Iris pigment epithelial cell (primary cell): ENCODE measurements around the gene LPAR5.

ENCODE experiments used
- DNase-seq: peaks from one replicate; pipeline ENCODE4 v3.0.0-alpha.2; 2011; ENCODE audit warnings: low read depth

LPAR5 gene

DNA sequence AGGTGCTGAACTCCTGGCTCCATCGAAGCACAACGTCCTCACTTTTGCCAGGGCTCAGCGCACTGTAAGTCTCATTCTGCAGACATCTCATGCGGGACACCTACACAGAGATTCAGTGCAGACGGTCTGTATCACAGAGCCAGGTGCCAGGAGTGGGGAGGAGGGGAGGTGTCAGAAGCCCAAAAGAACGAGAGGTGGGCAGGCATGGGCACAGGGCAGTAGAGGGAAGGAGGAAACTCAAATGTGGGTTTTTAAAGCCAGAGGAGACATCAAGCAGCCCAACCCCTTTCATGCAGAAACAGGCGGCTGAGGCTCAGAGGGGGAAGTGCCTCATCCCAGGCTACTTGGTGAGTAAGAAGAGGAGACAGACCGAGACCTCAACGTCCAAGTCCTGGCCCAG, 2.5 kb upstream of the LPAR5 start:
- no peak for DNase-seq

DNA sequence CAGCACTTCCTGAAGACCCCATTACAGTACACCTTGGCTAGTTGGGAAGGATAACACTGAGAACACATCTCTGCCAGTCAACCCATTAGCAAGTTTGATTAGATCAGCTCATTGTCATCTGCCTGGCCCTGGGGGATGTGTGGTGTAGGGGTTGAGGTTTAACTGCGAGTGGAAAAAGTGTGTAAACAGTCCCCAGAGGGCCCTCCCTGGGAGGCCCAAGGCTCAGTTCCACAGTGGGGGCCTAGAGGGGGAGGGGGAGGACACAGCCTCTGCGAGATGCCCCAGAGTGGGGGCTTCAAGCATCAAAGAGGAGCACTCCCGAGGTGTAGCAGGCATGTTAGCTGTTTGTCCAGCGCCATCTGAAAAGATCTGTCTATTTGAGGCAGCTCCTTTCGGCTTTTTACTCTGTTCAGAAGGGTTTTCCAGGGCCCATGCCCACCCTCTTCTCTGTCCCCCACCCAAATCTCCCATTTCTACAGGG, 344 bp downstream of the LPAR5 start:
- DNase-seq, result no peak

DNA sequence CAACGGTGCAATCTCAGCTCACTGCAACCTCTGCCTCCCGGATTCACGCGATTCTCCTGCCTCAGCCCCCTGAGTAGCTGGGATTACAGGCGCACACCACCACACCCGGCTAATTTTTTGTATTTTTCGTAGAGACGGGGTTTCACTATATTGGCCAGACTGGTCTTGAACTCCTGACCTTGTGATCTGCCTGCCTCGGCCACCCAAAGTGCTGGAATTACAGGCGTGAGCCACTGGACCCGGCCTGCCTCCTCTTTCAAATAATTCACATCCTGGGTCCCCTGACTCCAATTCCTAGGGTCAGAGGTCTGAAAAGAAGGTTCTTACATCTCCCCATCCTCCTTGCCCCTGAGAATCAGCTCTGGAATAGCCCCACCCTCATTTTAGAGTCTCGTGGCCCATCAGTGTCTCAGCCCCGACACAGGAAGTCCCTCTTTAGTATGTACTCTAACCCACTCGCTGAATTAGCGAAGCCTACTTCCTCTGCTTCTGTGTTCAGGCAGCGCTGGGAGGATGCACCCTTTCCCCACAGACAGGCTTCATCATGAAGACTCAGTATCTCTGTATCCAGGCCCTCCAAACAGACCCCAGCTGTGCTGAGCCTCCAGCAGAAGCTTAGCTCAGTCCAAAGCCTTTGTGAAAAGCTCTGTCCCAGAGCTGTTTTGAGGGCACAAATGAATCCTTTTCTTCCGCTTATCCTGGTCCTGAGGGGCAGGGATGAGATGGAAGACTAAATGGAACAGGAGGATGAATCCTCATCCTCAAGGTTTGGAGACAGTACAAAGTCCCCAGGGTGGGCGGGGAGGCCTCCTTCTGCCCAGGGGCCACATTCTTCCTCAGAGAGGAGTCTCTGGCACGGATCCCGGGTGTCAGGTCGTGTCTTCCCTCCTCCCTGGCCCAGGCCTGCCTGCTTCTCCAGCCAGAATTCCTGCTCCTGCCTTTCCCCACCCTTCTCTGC, 3.5 kb downstream of the LPAR5 start:
- DNase-seq, result no peak

DNA sequence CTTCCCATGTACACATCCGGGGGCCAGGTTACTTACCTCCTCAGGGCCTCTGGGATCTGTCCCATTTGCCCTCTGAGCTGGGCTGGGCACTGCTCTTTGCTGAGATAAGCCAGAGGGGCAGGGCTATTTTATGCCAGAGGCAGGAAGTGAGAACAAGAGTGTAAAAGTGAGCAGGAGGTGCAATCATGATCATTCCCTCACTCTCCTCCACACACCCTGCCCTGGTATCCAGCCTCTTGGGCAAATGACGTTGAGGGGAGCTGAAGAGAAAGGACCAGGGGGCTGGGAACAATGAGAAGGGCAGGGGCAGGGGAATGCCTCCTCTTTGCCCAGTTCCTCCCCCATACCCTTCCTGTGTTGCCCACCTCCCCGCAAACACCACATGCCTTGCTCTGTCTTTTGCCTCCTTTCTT, 4.2 kb downstream of the LPAR5 start:
- no peak for DNase-seq

DNA sequence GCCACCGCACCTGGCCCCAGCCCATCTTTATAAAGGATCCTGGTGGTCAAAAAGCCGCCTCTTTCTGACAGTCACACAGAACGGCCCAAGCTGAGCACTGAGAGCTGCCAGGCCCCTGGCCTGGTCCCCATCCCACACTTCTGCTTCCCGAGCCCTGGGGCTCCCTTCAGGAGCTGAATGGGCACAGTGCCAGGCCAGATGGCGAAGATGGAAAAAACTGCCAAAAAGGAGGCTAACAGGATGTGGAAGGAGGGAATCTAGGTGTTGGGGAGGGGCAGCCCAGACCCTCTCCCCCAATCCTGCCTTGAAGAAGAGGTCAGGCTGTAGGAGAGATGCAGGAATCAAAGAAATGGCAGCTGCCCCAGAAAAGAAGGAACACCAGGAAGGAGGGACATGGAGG, 5.0 kb downstream of the LPAR5 start:
- DNase-seq, result no peak

DNA sequence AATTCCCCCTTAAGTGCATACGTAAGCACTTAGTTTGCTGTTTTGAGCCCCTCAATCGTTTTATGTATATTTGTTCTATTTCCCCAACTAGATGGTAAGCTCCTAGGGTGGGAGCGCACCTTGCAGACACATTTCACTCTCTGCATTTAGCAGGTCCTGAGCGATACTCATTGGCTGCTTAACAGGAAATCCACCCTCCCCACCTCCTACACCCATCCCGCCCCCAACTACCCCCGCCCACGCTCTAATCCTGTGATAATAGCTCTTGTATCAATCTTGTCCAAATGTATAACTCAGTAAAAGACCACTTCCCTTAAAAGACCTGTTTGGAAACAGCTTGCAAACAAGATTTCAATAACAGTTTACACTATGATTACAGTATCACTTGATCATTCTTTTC, 8.1 kb downstream of the LPAR5 start:
- DNase-seq, result no peak

DNA sequence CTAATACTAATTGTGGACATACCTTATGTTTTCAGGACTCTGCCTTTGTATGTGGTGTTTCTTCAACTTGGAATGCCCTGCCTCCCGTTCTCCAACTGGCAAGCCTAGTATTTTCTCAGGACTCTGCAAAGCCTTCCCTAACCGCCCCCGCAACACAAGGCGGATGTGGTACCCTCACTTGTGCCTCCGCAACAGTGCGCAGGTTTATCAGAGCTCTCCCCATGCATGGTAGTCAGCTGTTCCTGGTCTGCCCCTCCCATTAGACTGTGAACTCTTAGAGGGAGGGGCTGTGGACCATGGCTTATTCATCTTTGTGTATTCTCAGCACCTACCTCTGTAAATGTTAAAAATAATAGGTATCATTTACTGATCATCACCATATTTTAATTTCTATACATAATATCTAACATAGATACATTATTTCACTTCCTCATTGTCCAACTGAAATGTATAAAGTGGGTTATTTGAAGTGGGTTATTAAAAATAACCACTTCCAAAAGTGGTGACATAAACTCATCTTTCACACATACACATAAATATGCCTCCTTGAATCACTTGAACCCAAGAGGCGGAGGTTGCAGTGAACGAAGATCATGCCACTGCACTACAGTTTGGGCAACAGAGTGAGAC, 9.0 kb downstream of the LPAR5 start:
- no peak for DNase-seq

DNA sequence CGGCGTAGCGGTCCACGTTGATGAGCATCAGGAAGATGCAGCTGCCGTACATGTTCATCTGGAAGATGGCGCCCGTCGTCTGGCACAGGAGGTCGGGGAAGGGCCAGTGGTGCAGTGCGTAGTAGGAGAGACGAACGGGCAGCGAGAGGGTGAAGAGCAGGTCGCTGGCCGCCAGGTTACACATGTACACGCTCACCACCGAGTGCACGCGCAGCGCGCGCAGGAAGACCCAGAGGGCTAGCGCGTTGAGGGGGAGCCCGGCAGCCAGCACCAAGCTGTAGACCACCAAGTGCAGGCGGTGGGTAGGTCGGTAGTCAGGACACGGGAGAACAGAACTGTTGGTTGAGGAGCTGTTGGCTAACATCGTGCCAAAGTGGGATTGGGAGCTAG, 14.9 kb downstream of the LPAR5 start:
- no peak for DNase-seq

DNA sequence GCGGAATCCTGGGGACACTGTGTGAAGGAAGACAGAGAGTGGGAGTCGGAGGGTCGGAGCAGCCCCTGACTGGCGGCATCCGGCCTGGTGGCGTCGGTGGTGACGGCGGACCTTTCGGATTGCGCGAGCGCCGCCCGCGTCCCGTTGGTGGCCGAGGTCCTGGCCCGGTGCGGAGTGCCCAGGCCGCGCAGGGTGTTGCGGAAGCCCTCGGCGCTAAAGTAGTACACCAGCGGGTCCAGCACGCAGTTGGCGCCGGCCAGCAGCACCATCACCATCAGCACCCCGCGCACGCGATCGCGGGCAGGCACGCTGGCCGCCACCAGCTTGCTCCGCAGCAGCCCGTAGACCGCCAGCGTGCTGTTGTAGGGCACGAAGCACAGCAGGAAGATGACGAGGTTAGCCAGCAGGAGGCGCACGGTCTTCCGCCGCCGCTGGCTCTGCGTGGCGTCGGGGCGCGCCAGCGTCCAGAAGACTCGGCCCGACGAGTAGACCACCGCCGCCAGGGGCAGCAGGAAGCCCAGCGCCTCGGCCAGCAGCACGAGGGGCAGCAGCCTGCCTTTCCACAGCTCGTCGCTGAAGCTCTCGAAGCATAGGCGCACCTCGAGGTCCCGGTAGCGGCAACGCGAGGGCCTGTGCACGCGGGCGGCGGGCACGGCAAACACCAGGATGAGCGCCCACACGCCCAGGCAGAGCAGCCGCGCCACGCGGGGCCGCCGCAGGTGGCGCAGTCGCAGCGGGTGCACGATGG, 15.4 kb downstream of the LPAR5 start:
- DNase-seq, result peak; percentile 56

DNA sequence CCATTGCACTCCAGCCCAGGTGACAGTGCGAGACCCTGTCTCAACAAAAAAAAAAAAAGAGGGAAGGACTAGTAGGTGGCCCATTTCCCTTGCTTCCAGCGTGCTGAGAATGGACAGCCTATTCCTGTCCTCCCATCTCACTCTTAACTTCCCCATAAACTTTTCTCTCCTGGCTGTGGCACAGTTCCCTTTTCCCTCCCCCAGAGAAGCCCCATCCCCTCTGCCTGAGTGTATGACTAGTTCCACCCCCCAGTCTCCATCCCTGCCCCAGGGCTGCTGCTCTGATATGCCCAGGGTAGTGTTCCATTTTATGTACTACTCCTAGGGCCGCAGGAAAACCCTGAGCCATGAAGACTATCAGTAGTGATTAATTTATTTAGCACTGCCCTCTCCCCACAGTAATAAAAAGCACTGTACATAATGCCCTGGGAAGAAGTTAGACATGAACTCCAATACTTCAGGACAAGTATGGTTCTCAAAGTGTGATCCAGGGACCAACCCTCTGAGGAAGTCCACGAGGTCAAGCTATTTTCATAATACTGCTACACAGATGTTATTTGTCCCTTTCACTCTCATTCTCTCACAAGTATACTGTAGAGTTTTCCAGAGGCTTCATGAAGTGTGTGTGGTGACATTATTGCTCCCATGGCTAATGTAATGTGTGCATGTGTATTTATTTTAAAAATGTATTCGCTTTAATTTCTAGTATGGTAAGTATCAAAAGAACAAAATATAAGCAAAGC, 17.1 kb downstream of the LPAR5 start:
- DNase-seq, result no peak

DNA sequence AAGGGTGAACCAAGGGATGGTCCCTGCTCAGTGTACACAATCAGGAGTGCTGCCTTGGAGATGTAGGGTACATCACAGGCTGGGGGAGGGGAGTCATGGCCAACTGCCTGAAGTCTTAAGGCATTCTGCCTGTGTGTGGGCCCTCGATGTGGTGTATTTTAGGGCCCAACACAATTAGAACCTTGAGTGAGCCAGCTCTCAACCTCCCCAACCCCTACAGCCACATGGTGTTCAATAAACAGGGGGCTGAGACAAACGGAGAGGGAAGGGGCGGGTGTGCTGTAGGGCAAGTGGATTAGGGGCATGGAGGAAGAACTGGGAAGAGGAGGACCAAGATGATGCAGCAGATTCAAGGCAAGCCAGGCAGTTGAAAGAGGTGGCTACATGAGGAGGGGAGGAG, 20.0 kb downstream of the LPAR5 start:
- no peak for DNase-seq

DNA sequence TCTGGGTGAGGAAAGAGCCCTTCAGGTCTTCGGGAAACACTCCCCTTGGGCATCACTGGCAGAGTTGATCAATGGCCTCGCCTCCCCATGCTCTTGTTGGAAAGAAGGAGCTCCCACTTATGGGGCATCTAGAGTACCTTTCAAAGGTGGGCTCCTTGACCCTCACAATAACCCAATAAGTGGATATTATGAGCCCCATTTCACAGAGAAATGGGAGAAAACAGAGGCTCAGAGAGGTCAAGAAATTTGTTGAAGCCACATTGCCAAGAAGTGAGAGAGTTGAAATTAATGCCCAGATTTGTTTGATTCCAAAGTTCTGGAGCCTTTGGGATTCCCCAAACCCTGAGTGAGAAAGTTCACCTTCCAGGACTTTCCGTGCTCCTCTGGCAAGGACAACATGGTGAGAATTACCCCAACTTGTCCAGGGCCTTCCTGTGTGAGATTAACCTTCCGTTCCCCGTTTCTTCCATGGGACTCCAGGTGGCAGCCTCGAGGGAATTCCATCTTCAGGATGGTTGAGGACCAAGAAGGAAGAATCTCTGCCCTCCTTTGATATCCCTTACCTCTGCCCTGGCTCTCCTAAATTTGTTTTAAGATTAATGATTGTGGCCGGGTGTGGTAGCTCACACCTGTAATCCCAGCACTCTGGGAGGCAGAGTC, 21.1 kb downstream of the LPAR5 start:
- no peak for DNase-seq

DNA sequence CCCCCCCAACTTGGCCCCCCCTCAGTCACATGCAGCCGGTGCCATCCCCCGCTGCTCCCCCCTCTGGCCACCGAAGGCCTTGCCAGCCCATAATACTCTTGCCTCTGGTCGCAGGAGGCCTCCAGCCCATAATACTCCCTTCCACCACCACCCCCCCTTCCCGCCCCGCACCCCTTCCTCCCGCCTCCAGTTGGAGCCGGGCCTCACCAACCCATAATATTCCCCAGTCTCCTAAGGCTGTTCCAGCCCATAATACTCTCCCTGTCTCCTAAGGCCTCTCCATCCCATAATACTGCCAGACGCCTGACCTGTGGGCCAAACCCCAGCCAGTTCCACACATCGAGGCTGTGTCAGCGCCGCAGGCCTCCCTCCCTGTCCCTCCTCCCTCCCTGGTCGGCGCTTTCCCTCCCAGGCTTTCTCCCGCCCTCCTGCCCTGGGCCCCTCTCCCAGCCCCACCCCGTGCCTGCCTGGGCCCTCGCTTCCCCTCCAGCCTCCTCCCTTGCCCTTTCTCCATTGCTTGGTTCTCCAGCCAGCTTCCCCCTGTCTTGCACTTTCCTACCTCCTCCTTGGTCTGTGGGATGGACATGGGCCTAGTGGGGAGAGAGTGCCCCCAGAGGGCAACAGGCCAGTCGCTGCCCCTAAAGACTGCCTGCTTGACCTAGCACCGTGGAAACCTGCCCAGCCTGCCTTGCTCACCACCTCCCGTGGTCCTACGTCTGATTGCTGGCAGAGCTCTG, 21.8 kb downstream of the LPAR5 start:
- peak; percentile 95 for DNase-seq

DNA sequence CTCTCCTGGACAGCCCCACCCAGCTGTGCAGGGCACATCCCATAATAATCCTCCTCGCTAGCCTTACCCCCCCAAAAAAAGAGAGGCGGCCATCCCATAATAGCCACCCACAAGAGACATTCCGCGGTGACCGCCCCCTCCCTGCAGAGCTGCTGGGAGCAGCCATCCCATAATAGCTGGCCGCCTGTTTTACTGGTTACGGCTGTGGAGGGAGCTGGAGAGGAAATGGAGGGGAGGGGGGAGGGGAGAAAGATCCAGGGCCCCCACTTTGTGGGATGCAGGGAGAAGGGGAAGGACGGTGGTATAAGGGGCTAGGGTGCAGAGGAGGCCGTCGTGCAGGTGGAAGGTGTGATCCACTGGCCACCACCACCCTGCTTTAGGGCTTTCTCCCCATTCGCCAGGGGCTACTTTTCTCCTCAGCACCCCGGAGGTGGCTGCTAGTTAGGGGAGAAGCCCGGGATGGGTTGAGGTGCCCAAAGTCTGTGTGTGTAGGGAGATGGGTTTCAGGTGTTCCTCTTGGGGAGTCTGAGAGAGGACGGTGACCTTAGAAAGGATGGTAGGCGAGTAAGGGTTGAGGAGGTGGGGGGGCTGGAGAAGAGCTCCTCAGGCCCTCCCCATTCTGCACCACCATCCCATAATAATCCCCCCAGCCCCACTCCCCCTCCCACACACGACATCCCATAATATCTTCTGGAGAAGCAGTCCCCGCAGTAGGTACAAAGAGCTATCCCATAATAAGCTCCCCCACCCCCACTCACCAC, 22.6 kb downstream of the LPAR5 start:
- peak; percentile 73 for DNase-seq

DNA sequence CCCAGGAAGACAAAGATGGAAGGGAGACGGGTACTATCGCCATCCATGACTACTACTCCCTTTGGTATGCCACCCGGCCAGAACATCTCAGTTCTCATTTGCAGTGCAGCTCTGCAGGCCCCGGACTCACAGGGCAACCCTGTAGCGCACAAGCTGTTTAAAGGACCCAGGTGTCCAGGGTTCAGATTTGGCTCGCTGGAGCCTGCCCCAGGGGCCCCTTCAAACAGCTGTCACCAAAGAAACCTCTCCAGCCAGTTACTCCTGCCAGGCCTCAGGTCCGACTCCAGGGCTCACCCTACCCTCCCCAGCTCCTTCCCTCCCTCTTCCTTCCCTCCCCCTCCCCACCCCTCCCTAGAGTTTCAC, 23.1 kb downstream of the LPAR5 start:
- no peak for DNase-seq

DNA sequence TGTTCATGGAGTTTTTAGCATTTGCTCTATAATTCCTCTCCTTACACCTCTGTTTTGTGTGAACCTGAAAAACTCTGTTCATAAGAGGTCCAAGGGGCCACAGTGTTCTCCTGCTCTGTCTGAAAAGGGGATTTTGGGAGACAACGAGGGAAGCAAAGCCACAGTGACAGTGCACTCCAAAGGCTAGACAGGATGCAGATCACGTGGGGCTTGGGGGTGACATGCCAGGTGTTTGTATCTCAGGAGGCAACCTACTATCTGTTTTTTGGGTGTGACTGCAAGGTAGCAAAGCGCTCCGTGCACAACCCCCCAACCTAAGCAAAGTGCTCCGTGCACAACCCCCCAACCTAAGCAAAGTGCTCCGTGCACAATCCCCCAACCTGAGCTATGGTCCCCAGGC, 23.5 kb downstream of the LPAR5 start:
- no peak for DNase-seq

DNA sequence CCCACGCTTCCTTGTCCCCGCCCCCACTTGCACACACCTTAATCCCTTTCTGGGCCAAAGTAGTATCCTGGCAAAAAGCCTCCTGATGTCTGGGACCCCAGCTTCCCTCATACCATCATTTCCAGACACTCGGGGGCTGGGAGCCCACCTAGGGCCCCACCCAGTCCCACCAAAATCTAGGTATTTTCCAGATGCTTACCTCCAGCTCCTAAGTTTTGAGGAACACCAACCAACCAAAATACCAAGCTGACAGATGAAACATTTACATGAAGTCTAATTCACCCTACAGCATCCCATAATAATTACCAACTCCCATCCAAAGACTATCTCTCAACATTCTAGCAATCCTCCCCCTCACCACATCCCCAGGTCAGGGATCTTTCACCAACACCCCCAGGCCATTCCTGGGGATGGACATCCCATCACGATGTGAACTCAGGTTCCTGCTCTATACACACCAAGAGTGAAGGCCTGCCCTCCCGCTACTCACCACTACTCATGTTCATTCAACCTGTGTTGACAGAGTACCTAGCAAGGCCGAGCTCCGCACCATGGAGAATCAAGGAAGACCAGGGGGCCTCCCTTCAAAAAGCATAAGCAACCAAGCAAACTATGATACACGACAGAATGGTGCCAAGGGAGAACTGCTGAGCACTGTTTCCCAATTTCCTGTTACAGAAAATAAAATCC, 27.0 kb downstream of the LPAR5 start:
- no peak for DNase-seq

DNA sequence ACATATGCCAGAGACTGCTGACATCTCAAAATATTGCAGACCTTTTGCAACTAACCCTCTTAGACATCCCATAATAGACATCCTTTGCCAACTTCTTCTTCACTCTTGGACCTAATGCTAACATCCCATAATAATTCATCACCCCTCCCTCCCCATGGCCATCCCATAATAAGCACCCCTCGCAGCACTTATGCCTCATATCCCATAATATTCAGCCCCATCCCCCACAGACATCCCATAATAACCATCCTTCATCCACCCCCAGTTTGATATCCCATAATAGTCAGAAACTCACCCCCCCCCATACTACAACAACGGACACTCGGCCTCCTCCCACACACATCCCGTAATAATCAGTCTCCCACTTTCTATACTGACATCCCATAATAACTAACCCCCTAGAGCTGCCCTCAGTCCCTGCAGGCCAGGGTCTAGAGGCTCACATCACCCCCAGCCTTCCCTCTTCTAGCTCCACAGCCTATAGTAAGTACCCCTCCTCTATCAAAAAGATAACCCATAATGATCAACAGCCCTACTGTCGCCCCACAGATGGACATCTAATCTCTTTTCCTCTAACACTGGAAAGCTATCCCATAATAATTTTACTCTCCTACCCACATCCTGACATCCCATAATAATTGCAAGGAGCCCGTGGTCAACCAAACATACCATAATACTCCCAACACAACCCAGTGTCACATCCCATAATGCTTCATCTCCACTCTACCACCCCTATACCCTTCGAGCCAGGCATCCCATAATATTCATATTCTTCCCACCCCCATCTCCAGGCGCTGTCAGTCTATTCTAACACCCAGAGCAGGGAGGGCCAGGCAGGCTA, 27.8 kb downstream of the LPAR5 start:
- DNase-seq, result no peak
